Measurements from ENCODE around the gene RUVBL2.

The RUVBL2 gene

DNA sequence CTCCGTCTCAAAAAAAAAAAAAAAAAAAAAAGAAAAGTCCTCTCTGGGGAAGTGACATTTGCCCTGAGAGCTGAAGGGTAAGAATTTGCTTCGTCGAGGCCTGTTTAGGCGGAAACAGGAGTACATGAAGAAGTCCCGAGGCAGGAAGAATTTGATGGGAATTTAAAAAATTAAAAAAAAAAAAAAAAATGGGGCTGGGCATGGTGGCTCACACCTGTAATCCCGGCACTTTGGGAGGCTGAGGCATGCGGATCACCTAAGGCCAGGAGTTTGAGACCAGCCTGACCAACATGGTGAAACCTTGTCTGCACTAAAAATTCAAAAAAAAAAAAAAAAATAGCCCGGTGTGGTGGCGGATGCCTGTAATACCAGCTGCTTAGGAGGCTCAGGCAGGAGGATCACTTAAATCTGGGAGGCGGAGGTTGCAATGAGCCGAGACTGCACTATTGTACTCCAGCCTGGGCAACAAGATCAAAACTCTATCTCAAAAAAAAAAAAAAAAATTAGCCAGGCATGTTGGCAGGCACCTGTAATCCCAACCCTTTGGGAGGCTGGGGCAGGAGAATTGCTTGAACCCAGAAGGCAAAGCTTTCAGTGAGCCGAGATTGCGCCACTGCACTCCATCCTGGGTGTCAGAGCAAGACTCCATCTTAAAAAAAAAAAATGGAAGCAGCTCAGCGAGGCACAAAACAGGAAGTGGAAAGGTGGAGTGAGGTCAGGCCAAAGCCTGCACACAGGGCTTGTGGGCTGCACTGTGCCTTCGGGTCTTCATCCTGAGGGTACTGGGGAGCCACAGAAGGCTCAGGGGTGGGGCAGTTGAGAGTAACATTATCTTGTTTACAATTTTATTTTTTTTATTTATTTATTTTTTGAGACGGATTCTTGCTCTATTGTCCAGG, 34.1 kb upstream of the RUVBL2 start:
- H3K27ac Mint-ChIP-seq = peak overlapping the region; percentile 73
- H3K4me3 Mint-ChIP-seq = no peak overlapping the region
- H3K36me3 Mint-ChIP-seq (ENCODE audit: low read depth) = peaks cover 52% of the 10 kb centered on the region
- no peaks in the 10 kb centered on the region for H3K9me3 Mint-ChIP-seq
- DNase-seq (ENCODE audit: low spot score) = no peak
- no peaks in the 10 kb centered on the region for H3K27me3 Mint-ChIP-seq (ENCODE audit: low read depth)
- H3K4me1 Mint-ChIP-seq (ENCODE audit: low read depth) = peaks cover 54% of the 10 kb centered on the region

DNA sequence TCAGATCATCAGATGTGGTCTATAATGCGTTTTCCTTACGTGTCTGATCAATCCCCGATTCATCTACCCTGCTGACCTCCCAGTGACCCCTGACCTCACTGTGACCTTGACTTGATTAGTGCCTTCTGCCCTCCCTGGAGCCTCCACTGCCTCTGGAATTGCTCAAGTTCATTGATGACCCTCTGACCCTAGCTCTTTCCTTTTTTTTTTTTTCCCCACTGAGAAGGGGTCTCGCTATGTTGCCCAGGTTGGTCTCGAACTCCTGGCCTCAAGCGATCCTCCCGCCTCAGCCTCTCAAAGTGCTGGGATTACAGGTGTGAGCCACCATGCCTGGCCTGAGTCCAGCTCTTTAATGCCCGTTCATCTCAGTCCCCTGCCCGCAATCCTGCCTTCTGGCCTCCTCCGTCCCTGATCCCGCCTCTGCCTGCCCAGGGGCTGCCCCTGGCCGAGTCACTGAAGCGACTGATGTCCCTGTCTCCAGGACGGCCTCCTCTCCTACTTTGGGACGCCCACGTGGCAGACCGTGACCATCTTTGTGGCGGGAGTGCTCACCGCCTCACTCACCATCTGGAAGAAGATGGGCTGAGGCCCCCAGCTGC, 32.5 kb upstream of the RUVBL2 start:
- no peak for DNase-seq (ENCODE audit: low spot score)
- peak overlapping the region; percentile 37 for H3K27ac Mint-ChIP-seq
- H3K4me3 Mint-ChIP-seq = no peak overlapping the region

DNA sequence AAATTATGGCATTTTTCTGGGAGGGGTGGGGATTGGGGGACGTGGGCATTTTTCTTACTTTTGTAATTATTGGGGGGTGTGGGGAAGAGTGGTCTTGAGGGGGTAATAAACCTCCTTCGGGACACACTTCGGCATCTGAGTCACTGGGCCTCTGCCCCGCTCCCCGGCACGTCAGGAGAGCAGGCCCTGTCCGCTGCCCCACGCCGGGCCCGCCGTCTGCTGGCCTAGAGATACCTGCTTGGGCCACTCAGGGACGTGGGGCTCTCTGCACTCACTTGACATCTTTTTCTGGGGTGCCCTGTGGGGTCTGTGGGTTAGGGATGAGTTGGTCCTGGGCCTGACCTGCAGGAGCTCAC, 32.0 kb upstream of the RUVBL2 start:
- peaks cover 51% of the 10 kb centered on the region for H3K4me1 Mint-ChIP-seq (ENCODE audit: low read depth)
- H3K27ac Mint-ChIP-seq = peak overlapping the region; percentile 93
- no peaks in the 10 kb centered on the region for H3K9me3 Mint-ChIP-seq
- no peaks in the 10 kb centered on the region for H3K27me3 Mint-ChIP-seq (ENCODE audit: low read depth)
- H3K4me3 Mint-ChIP-seq = peak overlapping the region; percentile 85
- peaks cover 48% of the 10 kb centered on the region for H3K36me3 Mint-ChIP-seq (ENCODE audit: low read depth)
- no peak for DNase-seq (ENCODE audit: low spot score)

More for the DNA sequence above, 32.5 kb upstream of the RUVBL2 start:
- H3K9me3 Mint-ChIP-seq = no peaks in the 10 kb centered on the region
- H3K36me3 Mint-ChIP-seq (ENCODE audit: low read depth) = peaks cover 47% of the 10 kb centered on the region
- peaks cover 49% of the 10 kb centered on the region for H3K4me1 Mint-ChIP-seq (ENCODE audit: low read depth)
- no peaks in the 10 kb centered on the region for H3K27me3 Mint-ChIP-seq (ENCODE audit: low read depth)

DNA sequence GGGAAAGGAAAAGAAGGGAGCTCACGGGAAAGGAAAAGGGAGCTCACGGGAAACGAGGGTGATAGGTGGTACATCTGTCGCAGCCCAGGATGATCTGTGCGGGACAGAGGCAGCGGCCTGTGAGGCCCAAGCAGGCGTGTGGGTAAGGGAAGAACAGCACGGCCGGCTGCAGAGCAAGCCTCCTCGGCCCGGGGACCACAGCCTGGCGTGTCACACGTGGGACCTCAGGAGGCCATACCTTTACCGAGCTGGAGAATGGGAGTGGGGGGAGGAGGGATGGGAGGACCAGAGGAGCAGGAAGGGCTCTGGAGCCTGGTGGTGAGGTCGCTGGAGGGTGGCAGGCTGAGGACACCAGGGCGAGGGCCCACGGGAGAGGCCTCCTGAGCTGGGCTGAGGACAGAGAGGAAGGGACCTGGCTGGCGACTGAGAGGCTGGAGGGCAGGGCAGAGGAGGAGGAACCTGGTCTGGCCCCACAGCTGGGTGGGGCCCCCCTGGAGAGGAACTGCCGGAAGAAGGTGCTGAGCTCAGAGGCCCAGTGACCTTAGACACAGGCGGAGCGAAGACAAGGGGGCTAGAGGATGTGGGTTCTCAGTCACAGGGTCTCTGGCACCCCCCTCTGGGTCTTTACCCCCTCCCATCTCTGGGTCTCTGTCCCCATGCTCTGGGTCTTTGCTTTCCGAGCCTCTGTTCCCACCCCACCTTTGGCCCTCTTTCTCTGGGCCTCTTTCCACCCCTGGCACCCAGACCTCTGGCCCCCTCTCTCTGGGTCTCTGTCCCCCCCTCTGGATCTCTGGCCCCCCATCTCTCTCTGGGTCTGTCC, 31.4 kb upstream of the RUVBL2 start:
- no peaks in the 10 kb centered on the region for H3K9me3 Mint-ChIP-seq
- H3K4me1 Mint-ChIP-seq (ENCODE audit: low read depth) = peaks cover 52% of the 10 kb centered on the region
- peaks cover 45% of the 10 kb centered on the region for H3K36me3 Mint-ChIP-seq (ENCODE audit: low read depth)
- peak overlapping the region; percentile 85 for H3K4me3 Mint-ChIP-seq
- H3K27me3 Mint-ChIP-seq (ENCODE audit: low read depth) = no peaks in the 10 kb centered on the region
- DNase-seq (ENCODE audit: low spot score) = peak; percentile 42
- H3K27ac Mint-ChIP-seq = peak overlapping the region; percentile 93

DNA sequence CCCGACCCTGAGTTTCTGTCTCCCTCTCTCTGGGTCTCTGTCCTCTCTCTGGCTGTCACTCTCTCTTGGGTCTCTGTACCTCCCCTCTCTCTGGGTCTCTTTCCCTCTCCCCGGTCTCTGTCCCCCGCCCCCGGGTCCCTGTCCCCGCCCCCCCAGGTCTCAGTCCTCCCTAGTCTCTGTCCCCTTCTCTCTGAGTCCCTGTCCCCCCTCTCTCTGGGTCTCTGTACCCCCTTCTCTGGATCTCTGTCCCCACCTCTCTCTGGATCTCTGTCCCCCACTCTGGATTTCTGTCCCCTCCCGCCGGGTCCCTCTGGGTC, 30.9 kb upstream of the RUVBL2 start:
- H3K4me1 Mint-ChIP-seq (ENCODE audit: low read depth) = peaks cover 51% of the 10 kb centered on the region
- peaks cover 43% of the 10 kb centered on the region for H3K36me3 Mint-ChIP-seq (ENCODE audit: low read depth)
- peak overlapping the region; percentile 85 for H3K4me3 Mint-ChIP-seq

DNA sequence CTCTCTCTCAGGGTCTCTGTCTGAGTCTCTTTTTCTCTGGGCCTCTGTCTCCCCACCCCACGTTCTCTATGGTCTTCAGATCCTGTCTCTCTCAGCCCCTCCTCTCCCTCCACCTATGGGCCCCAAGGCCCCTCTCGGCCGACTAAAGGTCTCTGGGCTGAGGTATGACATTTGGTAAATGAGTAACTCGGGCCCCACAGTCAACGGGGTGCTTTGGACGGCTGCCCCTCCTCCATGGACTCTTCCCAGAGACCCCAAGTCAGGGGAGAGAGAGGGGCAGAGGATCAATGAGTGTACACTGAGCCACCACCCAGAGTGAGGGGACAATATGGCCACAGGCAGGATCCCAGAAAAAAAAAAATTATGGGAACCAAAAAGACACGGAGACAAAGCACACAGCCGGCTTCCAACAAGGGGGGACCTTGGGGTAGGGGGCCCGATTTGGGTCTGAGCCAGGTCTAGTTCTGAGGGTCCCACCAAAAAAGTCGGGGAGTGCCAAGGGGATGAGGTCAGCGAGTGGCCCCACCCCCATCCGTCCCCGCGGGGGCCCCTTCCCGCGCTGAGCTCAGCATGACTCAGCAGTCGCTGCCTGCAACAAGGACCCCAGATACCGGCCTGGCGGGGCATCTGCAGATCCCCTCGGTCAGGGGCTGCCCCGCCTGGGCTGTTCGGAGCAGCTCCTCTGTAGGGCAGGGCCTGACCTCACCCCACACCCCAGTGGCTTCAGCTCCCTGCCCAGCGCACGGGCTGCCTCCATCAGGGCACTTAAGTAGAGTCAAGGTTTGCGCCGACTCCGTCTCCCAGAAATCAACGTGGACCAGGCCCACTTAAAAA, 30.1 kb upstream of the RUVBL2 start:
- peak overlapping the region; percentile 93 for H3K27ac Mint-ChIP-seq
- peak overlapping the region; percentile 85 for H3K4me3 Mint-ChIP-seq
- peak; percentile 73 for DNase-seq (ENCODE audit: low spot score)
- H3K36me3 Mint-ChIP-seq (ENCODE audit: low read depth) = peaks cover 42% of the 10 kb centered on the region
- no peaks in the 10 kb centered on the region for H3K9me3 Mint-ChIP-seq
- no peaks in the 10 kb centered on the region for H3K27me3 Mint-ChIP-seq (ENCODE audit: low read depth)
- H3K4me1 Mint-ChIP-seq (ENCODE audit: low read depth) = peaks cover 49% of the 10 kb centered on the region

More for the DNA sequence above, 30.9 kb upstream of the RUVBL2 start:
- H3K9me3 Mint-ChIP-seq = no peaks in the 10 kb centered on the region
- no peak for DNase-seq (ENCODE audit: low spot score)
- H3K27ac Mint-ChIP-seq = peak overlapping the region; percentile 93
- no peaks in the 10 kb centered on the region for H3K27me3 Mint-ChIP-seq (ENCODE audit: low read depth)

DNA sequence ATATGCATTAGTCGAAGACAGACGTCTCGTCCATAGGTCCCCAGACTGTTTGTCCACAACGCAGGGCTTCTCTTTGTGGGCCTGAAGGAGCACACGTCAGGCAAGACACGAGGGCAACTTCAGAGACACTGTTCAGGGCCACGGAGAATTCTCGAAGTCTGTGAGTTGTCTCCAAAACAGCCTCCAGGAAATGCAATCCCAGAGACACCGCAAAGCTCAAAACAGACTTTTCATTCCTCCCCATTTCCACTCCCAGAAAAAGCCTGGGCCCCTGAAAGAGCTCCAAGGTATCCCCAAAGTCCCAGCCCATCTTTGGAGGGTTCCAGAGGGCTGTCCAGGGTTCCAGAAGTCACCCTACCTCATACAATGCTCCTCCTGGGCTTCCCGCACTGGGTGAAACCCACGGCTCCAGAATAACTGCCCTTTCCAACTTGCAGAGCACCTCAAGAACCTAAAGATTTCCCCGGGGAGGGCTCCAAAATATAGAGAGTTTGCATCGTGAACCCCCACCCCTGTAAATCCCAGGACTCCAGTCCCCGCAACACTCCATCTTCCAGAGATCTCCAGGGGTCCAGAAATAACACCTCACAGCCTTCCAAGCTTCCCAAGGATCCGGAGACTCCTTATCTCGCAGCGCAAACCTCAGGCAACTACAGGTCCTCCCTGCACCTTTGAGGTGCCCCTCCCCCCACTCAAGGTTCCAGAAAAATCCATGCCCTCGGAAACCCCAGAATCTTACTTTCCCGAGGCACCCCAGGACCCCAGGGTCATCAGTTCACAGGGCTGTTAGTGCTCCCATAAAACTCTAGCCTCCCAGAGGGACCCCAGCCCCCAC, 29.3 kb upstream of the RUVBL2 start:
- Mint-ChIP-seq H3K27me3 (ENCODE audit: low read depth) (no peaks in the 10 kb centered on the region), H3K27ac (peak overlapping the region; percentile 93), H3K4me3 (peak overlapping the region; percentile 85), H3K4me1 (ENCODE audit: low read depth) (peaks cover 48% of the 10 kb centered on the region), H3K9me3 (no peaks in the 10 kb centered on the region), H3K36me3 (ENCODE audit: low read depth) (peaks cover 44% of the 10 kb centered on the region)
- DNase-seq (ENCODE audit: low spot score) = peak; percentile 10

DNA sequence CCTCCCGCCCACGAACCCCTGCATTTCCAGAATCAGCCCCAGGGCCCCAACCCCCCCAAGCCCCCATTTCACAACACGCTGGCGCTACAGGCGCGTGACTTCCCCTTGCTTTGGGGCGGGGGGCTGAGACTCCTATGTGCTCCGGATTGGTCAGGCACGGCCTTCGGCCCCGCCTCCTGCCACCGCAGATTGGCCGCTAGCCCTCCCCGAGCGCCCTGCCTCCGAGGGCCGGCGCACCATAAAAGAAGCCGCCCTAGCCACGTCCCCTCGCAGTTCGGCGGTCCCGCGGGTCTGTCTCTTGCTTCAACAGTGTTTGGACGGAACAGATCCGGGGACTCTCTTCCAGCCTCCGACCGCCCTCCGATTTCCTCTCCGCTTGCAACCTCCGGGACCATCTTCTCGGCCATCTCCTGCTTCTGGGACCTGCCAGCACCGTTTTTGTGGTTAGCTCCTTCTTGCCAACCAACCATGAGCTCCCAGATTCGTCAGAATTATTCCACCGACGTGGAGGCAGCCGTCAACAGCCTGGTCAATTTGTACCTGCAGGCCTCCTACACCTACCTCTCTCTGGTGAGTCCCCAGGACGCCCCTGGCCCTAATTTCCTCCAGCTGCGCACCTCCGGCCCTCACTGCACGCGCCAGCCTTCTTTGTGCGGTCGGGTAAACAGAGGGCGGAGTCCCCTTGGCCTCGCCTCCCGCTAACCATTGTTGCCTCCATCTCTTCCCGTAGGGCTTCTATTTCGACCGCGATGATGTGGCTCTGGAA, 28.5 kb upstream of the RUVBL2 start, which contains the start of gene FTL:
FTL (plus strand) TSS at position 270 of the 766 bp plus-strand sequence; CDS start at position 469, 199 bp downstream.
- H3K27me3 Mint-ChIP-seq (ENCODE audit: low read depth) = no peaks in the 10 kb centered on the region
- no peaks in the 10 kb centered on the region for H3K9me3 Mint-ChIP-seq
- peaks cover 43% of the 10 kb centered on the region for H3K4me1 Mint-ChIP-seq (ENCODE audit: low read depth)
- H3K36me3 Mint-ChIP-seq (ENCODE audit: low read depth) = peaks cover 42% of the 10 kb centered on the region
- peak within 1 kb of the TSS; percentile 93 for H3K27ac Mint-ChIP-seq
- peak within 1 kb of the TSS; percentile 85 for H3K4me3 Mint-ChIP-seq
- DNase-seq (ENCODE audit: low spot score) = peak; percentile 94

DNA sequence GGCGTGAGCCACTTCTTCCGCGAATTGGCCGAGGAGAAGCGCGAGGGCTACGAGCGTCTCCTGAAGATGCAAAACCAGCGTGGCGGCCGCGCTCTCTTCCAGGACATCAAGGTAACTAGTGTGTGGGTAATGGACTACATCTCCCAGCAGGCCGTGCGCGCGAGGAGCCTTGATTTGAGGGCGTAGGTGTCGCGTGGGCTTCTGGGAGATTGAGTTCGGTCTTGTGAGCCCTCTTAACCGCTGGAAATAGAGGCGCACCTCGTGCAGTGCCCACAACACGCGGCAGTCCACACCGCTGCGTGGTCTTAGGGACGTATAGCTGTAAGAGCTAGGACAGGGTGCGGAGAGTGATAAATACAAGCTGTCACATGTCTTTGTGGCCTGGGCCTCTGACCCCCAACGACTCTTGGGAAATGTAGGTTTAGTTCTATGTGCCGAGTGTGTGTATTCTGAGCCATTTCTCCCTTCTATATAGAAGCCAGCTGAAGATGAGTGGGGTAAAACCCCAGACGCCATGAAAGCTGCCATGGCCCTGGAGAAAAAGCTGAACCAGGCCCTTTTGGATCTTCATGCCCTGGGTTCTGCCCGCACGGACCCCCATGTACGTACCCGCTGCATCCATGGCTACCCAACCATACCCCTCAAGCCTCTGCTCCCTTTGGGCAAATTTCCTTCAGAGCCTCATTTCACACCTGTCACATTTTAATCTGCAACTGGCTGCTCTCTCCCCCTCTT, 27.7 kb upstream of the RUVBL2 start:
- H3K27ac Mint-ChIP-seq = peak overlapping the region; percentile 93
- peaks cover 44% of the 10 kb centered on the region for H3K4me1 Mint-ChIP-seq (ENCODE audit: low read depth)
- H3K4me3 Mint-ChIP-seq = peak overlapping the region; percentile 85
- peak; percentile 89 for DNase-seq (ENCODE audit: low spot score)
- no peaks in the 10 kb centered on the region for H3K9me3 Mint-ChIP-seq
- peaks cover 43% of the 10 kb centered on the region for H3K36me3 Mint-ChIP-seq (ENCODE audit: low read depth)
- no peaks in the 10 kb centered on the region for H3K27me3 Mint-ChIP-seq (ENCODE audit: low read depth)

DNA sequence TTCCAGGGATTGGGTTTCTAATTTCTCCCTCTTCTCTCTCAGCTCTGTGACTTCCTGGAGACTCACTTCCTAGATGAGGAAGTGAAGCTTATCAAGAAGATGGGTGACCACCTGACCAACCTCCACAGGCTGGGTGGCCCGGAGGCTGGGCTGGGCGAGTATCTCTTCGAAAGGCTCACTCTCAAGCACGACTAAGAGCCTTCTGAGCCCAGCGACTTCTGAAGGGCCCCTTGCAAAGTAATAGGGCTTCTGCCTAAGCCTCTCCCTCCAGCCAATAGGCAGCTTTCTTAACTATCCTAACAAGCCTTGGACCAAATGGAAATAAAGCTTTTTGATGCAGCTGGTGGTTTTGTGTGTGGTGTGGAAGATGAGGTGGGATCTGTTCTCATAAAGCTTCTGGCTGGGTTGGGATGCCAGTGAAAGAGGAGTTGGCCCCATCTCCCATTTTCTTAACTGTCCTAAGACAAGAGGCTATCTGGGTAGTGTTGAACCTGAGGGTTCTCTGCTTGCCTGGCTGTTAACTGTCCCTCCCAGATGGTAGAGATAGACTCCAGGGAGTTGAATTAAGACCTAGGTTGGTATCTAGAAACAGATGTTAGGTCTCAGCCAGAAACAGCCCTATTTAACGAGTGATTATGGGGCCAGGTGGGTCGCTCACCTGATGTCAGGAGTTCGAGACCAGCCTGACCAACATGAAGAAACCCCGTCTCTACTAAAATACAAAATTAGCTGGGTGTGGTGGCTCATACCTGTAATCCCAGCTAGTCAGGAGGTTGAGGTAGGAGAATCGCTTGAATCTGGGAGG, 26.9 kb upstream of the RUVBL2 start:
- peaks cover 39% of the 10 kb centered on the region for H3K36me3 Mint-ChIP-seq (ENCODE audit: low read depth)
- no peaks in the 10 kb centered on the region for H3K27me3 Mint-ChIP-seq (ENCODE audit: low read depth)
- peak overlapping the region; percentile 85 for H3K4me3 Mint-ChIP-seq
- H3K27ac Mint-ChIP-seq = peak overlapping the region; percentile 93
- DNase-seq (ENCODE audit: low spot score) = no peak
- H3K9me3 Mint-ChIP-seq = no peaks in the 10 kb centered on the region
- H3K4me1 Mint-ChIP-seq (ENCODE audit: low read depth) = peaks cover 41% of the 10 kb centered on the region

Measured in T-helper 2 cell treated with Interferon-gamma antibody and Interleukin-4, amounts not matched to agents 5 μg/mL and 100 μg/mL, for 36 hours (primary cell).